HG03097 (cell line): ENCODE measurements around the gene LMOD3.

ENCODE experiments used
- ATAC-seq: cut with Tn5 transposase; IDR thresholded peaks from one replicate; pipeline ENCODE4 v1.9.1; 2021; ENCODE audit not compliant: unreplicated experiment, low FRiP score

Gene LMOD3

DNA sequence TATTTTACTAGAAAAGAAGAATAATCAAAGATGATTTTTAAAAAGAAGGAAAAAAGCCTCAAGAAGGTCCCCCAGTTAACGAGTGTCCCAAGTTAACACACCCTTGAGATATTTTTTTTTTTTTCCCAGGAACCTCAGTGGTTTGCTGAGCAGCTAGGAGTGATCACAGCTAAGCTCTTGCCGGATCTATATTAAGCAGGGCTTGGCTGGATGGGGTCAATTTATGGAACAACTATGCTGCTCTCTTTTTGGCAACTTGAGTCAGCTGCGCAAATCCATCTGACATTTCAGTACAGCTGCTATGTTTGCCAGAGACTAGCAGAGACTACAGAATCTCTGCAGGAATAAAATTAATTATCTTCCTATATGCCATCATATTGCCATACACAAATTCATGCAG is at the start of gene LMOD3:
TSS of gene LMOD3 (minus strand) at position 193 of the 400 bp plus-strand sequence. CDS start 209 bp downstream, outside the sequence.
- ATAC-seq = no peak

DNA sequence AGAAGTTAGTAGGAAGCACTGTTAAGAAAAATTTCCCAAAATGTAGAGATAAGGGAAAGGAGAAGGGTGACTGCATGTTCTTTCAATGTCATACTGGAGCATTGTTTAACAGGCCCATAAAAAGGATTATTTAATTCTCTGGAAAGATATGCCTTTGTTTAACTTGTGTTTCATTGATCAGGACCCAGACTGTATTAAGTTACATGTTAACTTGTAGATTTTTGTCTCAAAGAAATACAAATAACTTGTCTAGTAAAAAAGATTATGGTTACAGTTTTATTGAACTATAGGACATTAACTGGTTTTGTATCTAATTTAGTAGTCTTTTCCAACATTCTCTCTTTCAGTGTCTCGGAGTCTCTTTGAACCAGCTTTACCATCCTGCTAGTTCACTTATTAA is 49.7 kb upstream of the LMOD3 start:
- no peak for ATAC-seq

GRCh38 chr3:69166446-69166845 is 44.1 kb upstream of the LMOD3 start:
- no peak for ATAC-seq

DNA sequence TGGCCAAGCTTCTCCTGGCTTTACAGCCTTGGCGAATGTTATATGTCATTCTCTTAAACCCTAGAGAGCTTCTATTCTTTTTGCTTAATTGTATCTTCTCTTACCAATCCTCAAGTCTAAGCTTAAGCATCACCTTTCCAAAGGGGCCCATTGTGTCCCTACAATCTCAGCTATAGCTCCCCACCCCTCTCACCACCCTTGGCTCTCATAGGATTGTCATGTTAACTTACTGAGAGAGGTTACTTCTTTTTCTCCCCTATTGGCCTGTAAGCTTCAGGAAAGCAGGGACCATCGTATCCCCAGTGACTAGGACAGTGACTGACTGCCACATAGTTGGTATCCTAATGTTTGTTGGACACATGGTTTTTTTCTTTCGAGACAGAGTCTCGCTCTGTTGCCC is 43.3 kb upstream of the LMOD3 start:
- ATAC-seq = no peak

- no peak for ATAC-seq
These were observed 41.9 kb upstream of the LMOD3 start for GRCh38 chr3:69164296-69164695.

DNA sequence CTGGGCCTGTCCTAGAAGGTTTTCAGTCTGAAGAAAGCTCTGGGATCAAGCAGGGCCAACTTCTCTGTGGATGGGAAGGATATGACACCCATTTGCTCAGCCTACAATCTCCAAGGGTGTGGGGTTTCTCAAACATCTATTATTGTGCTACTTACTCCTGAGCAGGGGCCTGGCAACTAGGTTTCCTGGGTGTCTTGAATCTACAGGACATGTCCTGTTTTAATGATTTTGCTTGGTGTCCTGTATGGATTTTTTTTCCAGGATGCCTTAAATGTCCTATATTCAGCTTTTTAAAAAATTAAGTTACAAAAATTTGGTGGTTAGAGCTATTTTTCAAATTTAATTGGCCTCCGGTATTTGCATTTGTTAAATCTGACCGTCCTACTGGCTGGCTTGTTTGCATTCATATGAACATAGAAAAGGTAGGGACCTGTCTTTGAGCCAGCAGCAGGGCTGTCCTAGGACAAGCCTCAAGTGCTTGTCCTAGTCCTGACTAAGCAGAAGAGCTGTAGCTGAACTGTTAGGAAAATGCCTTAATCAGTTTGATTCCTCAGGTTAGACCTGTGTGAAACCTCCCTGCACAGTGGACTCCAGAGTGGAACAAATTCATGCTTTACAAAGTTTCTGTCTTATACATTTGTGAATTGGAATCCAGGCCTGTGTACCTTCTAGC is 40.0 kb upstream of the LMOD3 start:
- ATAC-seq = no peak

DNA sequence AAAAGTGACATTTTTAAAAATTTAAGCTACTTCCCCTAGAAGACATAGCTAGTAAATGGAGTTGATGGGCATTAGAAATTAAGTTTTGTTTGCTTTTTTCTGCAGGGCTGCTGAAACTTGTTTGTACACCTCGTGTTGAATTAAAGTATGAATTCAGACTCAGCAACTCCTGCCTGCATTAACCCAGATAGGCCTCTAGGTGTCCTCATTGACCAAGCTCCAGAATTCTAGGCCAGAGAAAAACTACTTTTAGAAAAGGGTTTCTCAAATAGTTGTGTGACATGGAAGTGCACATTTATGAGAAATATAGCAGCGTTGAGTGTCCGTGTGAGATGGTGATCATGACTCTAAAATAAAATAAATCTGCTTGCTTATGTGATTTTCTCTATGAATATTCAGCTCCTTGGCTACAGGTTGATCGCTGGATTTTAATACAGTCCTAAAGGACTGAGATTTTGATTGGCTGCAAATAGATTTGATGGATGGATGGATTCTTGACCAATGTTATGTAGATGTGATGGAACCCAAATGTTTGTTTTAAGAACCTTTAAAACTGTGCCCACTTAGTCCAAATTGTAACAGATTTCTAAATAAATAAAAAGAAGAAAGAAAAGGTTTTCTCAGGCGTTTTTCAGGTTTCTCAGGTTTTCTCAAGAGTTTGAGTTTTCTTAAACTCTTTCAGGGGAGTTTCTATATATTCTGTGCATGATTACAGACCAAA is 39.4 kb upstream of the LMOD3 start:
- ATAC-seq = no peak

- no peak for ATAC-seq
These were observed 38.1 kb upstream of the LMOD3 start for GRCh38 chr3:69160525-69160924.

- no peak for ATAC-seq
These were observed 37.7 kb upstream of the LMOD3 start for GRCh38 chr3:69160107-69160506.

- no peak for ATAC-seq
These were observed 27.2 kb upstream of the LMOD3 start for GRCh38 chr3:69149586-69149985.

DNA sequence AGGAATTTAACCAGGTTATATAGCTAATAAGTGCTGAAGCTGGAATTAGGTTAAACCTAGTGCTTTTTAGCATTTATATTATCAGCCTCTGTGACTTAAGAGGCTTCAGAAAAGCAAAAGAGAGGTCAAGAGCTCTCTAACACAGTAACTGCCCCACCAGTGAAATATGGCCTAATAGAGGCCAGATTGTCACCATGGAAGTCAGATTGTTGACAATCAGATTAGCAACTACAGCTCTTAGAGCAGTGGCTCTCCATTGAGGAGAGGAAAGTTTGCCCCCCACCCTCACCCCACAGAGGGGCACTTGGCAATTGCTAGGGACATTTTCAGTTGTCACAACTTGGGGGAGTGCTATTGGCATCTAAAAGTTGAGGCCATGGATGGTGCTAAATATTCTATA is 23.3 kb upstream of the LMOD3 start:
- ATAC-seq = no peak

GRCh38 chr3:69144631-69145245 is 22.3 kb upstream of the LMOD3 start:
- ATAC-seq = no peak

DNA sequence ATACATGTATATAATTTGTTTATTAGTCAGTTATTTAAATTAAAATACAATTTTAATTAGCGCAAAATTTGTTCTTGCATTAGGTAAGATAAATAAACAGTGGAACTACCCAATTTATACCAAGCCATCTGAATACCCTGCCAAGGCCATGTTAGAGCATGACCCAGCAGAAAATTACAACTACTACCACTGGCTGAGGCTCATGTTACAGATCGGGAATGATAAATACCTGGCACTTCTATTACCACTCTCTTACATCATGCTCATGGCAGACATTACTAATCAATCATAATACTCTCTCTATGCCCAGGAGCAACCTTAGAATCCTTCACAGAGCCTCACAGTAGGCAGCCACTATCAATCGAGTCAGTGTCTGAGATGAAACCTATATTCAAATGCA is 21.2 kb upstream of the LMOD3 start:
- no peak for ATAC-seq

DNA sequence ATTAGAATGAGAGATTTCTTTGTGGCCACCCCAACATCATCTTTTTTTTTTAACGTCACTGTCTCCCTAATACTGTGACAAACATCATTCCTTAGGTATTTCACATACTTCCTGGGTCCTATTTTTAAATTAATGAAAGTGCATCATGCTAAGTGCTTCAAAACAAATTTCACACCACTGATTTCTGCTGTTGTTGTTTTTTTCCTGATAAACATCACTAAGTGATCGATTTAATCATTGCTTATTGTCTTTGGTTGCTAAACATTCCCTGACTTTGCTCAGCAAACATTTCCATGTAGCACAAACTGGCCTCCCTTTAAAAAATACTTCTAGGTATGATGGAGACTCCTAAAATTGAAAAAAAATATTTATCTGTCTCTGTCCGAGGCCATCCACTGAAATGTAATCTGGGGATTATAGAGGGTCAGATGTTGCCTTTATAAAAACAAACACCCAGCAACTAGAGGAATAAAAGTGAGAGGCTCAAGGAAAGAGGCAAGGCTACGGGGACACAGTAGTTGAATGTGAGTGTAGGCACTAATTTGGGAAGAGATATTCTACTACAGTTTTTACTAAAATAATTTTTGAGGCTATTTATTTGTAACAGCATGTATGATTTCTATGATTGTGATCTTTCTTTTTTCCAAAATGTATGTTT is 20.5 kb upstream of the LMOD3 start:
- ATAC-seq = no peak

DNA sequence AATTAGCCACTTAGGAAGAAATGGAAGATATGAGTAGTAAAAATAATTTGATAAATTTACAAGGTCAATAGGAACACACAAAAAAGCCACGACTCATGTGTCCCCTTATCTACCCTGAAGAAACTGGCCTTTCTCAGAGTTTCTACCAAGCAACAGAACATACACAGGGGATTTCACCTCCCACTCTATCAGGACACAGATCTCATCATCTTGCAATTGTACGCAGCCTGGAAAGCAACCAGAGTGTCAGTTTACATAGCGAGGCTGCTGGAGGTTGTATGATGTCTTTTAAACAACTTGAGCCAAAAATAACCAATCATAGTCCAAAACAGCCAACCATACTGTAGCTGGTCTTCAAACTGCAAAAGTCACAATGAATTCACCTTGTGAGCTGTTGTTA is 19.7 kb upstream of the LMOD3 start:
- no peak for ATAC-seq

DNA sequence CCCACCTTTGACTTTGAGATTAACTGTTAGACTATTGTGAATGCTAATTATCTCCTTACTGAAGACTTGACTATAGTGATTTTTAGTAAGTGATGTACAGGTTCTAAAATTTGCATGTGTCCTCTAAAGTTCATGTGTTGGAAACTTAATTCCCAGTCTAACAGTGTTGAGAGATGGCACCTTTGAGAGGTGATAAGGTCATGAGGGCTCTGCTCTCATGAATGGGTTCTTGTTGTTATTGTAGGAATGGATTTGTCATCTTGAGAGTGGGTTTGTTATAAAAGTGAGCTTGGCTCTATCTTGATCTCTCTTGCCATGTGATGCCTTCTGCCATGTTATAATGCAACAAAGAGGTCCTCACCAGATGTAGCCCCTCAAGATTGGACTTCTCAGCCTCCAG is 18.9 kb upstream of the LMOD3 start:
- no peak for ATAC-seq

- ATAC-seq = no peak
These were observed 15.0 kb upstream of the LMOD3 start for GRCh38 chr3:69137412-69137811.

DNA sequence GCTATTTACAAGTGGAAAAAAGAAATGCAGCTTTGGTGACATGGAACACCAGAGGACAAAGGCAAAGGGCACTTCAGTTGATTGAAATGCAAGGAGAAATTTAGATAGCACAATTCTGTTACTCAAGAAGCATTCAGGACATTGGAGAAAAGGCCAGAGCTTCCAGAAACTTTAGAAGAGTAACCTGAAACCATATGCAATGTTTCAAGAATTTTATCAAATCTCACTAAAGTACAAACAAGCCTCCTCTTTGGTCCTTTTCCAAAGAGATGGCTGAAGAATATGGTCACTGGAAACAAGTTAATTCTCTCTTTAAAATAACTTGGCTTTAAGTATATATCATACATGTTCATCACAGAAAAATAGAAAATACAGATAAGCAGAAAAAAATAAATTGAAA is 14.6 kb upstream of the LMOD3 start:
- ATAC-seq = no peak

GRCh38 chr3:69130689-69131088 is 8.3 kb upstream of the LMOD3 start:
- no peak for ATAC-seq

DNA sequence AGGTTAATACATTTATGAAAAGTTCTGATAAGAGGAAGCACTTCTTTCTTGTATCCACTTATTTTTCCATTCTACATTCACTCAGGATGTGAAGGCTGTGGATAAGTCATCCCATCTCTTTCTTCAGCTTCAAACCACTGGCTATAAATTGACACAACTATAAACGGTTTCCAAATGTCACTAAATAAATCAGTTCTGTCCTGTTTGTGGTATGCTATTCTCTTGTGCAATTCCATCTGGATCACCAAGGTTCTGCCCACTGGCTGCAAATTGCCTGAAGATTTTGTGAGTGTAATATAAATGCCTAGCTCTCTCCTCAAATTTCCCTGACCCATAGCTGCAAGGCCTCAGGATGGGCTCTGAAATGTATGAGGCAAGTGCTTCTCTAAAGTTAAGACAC is 7.1 kb upstream of the LMOD3 start:
- ATAC-seq = no peak

DNA sequence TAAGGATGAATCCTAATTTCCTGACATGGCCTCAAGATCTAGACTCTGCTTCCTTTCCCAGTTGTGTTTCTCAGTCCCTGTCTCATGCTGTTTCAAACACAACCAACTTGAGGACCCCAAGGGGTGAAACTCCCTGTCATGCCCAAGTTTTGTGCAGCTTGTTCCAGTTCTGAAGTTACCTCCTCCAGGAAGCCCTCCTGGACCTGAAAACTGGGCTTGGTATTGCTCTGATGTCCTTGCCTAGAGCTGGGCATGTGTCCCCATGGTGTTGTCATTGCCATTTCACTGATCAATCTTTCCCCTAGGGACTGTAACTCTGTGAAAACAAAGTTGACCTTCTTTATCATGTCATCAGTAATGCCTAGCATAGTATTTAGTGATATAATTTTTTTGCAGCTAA is 6.1 kb upstream of the LMOD3 start:
- ATAC-seq = no peak
